Keratinocyte (primary cell): ENCODE measurements around the gene ROBO3.

Source experiments
- EZH2 ChIP-seq: IDR thresholded peaks from one replicate; pipeline ENCODE4 v1.6.1; 2012; ENCODE audit warnings: inconsistent platforms, mild to moderate bottlenecking, low read length, moderate library complexity
- TF ChIP-seq, protein P1 (sequence below), 3 experiments: IDR thresholded peaks in 1 of 3; conservative IDR thresholded peaks in 1 of 3; optimal IDR thresholded peaks in 1 of 3; 2 replicates in 2 of 3; 3 replicates in 1 of 3; pipeline versions ENCODE3 to v1.5.1; 2011; ENCODE audit warnings: low read length in 3 of 3, mild to moderate bottlenecking in 3 of 3, moderate library complexity in 2 of 3, control low read depth in 1 of 3, inconsistent platforms in 1 of 3; ENCODE audit not compliant: insufficient read depth in 2 of 3; ENCODE audit errors: extremely low read depth in 1 of 3

GRCh38 chr11:124869331-124869730 lies 4.1 kb downstream of the ROBO3 start:
- TF ChIP-seq, protein P1, sequence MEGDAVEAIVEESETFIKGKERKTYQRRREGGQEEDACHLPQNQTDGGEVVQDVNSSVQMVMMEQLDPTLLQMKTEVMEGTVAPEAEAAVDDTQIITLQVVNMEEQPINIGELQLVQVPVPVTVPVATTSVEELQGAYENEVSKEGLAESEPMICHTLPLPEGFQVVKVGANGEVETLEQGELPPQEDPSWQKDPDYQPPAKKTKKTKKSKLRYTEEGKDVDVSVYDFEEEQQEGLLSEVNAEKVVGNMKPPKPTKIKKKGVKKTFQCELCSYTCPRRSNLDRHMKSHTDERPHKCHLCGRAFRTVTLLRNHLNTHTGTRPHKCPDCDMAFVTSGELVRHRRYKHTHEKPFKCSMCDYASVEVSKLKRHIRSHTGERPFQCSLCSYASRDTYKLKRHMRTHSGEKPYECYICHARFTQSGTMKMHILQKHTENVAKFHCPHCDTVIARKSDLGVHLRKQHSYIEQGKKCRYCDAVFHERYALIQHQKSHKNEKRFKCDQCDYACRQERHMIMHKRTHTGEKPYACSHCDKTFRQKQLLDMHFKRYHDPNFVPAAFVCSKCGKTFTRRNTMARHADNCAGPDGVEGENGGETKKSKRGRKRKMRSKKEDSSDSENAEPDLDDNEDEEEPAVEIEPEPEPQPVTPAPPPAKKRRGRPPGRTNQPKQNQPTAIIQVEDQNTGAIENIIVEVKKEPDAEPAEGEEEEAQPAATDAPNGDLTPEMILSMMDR (optimal IDR thresholded peaks at IDR 0.05 in 1 of 3, IDR thresholded peaks at IDR 0.05 in 1 of 3, conservative IDR thresholded peaks at IDR 0.05 in 1 of 3; ENCODE audit: extremely low read depth in 1 of 3, insufficient read depth in 2 of 3, low read length in 3 of 3) = no peak
- no peak for TF ChIP-seq EZH2
